NCI-H2227 treated with DMSO at 0.1 percent for 48 hours (cell line): ENCODE results near the gene ENOX1.
A peak's percentile ranks its signal among the peaks of the same experiment; 100 is the strongest.

Source experiments
- DNase-seq: peaks from one replicate; lab custom pipeline; 2025; lab: John Stamatoyannopoulos, UW

The ENOX1 gene

DNA sequence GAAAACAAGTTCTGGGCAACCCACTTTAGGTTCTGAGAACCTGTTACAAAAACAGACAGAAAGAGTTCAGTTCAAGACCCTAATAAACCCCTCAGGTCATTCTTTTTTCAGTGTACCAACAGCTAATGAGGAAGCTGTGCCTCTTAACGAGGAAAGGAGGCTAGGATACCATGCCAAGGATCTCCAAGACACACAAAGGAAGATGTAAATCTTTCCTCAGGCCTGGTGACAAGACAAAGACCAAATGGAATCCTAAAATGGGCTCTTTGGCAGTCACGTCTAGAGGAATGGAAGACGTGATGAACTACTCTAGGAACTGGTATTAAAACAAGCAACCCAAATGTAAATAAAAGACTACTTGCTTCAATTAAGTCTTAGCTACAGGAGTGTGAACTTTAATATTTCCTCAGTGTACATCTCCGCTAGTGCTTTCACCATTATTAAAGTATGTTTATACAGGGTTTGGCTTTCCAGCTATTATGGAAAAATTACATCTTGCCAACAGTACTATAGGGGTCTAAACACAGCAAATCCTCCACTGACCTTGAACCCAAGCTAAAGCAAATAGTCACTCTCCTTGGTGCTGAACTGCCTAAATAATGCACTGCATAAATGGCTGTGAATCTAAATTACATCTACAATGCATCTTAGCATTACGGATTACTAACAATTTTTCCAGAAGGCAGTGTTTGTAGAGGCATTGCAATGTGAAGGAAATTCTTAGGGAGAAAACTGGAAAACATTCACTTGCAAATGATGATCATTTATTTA lies 42.3 kb downstream of the ENOX1 start:
- no peak for DNase-seq

DNA sequence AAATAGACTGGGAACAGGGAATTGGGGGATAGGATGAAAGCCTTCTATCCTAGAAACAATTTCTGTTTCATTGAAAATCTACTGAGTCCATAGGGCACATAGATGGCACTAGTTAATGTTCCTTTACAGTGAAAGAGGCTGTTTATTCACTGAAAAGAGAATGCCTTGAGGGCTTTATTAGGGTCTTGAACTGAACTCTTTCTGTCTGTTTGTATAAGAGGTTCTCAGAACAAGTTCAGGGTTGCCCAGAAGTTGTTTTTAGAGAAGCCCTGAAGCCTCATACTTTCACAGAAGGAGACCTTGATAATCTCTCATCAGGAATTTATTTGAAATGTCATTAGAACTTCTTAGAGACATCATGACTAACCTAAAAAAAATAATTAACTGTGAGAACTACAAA lies 43.9 kb downstream of the ENOX1 start:
- DNase-seq = no peak

DNA sequence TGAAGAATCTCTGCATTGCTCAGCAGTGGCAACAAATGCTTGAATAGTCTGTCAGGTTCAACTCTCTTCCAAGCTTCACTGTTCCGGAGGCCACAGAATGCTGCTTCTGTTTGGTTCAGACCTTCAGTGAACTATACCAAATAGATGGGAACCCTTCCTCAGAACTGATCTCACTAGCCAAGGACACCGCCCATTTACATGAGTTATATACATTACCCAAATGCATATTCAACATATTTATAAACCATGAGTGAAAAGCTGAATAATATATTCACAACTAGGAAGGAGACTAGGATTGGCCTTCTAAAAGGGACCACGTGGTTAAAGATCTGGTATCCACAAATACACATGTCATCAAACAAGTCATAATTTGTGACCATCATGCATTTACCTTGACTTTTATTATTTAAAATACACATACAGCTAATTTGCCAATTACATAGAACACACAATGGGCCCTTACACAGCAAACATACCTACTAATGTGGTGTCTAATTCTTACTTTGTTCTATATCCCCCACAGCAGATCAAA lies 49.3 kb downstream of the ENOX1 start:
- DNase-seq = no peak

DNA sequence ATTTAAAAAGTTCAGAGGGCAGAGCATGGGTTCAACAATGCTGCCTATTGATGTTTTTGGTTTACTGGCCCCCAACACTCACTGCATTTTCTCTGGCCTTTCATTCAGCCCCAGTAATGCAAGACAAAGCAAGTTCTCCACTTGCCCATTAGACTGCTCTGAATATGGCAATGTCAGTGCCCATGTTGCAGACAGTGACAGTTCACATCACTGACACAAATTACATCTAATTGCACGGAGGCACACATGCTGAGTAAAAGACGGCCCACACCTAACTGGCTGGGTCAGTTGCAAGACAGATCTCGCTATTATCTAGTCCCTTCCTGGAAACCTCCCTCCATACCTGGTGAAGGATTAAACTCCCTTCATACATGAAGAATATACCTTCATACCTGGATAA lies 54.0 kb downstream of the ENOX1 start:
- peak; percentile 9 for DNase-seq

DNA sequence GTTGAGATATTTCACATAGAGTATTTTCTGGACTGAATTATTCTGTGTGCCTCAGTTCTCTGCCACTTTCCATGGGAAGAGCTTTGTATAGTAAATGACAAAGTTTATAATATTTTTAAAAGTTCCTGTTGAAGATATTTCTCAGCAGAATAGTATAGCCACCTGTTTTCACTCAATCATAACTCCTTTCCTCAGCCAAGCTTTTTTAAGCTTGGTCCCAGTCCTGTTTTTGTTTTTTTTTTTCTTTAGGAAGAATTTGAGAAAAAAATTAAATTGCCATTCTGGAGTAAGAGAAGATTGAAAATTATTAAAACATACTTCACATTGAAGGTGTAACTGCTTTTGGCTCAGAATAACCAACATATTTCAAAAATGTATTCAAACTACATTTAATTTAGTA lies 55.5 kb downstream of the ENOX1 start:
- no peak for DNase-seq

DNA sequence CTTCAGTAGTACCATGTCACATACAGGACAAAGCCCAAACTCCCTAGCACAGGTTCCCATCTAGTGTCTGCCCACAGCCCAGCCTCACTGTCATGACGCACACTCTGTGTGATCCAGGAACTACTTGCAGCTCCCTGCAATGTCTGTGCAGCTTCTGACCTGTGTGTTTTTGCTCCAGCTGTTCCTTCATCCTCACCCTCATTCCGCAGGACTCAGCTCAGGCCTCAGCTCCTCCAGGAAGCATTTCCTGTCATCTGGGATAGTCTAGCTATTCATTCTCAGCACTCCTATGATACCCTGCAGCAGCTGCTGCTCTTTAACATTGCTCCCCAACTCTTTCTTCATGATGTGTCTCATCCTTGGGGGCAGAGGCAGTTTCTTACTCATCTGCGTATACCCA lies 56.1 kb downstream of the ENOX1 start:
- no peak for DNase-seq

DNA sequence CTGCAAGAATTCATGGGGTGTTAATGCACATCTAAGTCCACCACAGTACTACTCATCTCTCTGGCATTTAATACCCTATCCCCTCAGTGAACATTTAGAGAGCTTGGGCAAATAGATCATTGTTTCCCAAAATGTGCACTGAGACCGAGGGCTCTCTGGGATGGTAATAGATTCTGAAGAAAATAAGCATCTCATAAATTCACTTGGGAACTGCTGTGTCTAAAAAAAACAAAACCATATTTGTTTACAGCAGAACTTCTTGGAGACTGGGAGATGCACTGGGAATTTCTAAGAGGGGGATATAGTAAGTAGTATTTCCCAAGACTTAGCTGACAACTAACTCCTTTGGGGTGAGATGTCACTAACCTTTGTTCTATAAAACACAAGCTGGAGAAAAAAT lies 58.4 kb downstream of the ENOX1 start:
- no peak for DNase-seq

DNA sequence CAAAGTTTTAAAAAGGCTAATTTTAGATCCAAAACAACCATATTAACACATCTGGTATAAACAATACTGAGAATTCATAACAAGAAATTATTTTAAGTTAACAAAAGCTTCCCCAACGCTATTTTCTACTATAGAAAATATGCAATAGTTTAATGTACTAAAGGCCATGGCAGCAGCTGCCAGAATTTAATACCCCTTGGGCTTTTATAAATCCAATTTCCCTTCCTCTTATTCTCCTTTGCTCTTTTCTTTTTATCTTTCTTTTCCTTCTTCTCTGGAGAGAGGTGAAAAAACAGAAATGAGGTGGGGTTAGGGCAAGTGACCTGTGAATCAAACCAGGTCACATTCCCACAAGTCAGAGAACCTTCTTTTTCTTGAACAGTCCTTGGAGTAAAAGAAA lies 58.9 kb downstream of the ENOX1 start:
- no peak for DNase-seq

DNA sequence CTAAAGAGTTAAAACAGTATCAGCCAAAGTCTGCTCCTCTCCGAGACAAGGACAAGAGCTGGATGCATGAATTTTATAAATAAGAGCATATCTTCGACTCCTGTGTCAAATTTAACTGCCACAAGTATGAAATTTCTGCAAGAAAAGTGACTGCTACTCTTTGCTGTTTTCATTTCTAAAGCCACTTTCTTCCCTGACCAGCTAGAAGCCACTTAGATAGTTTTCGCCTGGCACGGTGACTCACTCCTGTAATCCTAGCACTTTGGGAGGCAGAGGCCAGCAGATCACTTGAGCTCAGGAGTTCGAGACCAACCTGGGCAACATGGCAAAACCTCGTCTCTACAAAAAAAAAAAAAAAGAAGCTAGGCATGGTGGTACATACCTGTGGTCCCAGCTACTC lies 61.3 kb downstream of the ENOX1 start:
- DNase-seq = no peak

DNA sequence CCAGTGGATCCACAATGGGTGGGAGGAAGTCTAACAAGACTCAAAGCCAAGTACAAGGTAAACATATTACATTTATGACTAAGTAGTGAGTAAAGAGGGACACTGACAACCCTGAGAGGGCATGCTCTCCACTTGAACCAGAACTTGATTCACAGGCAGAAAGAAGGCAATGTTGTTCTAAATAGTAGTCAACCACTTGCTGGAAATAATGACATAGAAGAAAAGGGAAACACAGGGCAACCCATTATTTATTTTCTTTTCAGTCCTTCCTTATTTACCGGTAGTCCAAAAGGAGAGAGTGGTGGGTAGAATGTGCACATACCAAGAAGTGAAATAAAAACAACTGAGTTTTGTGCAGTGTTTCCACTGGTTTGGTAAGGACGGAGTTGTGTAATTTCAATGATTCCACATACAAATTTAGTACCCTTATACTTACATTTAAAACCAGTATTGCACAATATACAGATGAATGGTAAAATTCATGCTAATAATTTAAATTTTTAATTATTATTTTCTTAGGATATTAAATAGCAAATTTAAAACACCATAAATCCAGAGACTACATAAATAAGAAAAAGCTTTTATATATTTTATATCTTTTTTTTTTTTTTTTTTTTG lies 65.9 kb downstream of the ENOX1 start:
- DNase-seq = peak; percentile 15

DNA sequence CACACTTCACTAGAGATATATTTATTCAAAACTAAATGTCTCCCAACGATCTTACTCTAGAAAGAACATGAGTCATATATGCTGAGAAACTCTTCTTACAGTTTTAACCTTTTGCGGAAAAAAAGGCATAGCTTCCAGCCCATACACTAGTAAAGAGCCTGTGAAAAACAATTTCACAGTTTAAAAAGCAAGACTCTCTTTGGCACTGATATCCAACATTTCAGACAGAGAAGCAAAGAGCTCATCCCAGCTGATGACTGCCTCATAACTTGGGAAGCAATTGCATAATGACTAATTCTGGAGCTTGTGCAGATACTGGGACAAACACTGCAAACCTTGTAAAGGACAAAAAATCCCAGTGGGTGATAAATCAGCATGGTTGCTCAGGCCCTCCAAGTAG lies 88.0 kb downstream of the ENOX1 start:
- no peak for DNase-seq

DNA sequence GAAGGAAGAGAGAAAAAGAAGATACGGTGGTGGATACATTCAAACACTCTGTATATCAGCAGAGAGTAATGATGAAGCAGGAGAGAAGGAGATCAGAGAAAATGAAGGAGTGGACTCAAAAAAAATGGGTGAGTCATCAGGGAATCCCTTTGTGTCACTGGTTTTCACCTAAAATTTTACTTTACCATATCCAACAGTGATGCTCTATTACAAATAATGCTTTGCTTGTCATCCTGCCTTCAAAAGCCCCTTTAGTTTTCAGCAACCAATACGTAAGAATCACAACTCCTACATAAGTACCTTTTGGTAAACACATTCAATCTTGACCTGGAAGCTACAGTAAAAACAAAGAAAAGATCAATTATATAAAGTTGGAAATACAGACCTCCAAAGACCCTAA lies 88.8 kb downstream of the ENOX1 start:
- DNase-seq = no peak

DNA sequence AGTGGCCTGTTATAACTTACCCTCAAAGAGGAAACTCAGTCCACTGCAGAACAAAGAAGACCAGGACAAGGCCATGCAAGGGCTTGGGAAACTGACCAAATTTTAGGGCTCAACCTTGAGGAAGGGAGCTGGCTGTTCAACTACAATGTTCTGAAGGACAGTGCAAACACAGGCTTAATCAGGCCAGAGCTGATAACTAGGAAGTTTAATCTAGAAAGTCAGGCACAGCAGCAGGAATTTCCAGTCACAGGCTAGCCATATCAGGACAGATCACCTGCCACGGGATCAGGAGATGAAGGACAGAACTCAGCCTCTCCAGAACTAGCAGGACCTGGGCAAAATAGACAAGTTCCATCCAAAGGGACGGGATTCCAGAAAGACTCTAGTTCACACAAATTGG lies 89.4 kb downstream of the ENOX1 start:
- no peak for DNase-seq

DNA sequence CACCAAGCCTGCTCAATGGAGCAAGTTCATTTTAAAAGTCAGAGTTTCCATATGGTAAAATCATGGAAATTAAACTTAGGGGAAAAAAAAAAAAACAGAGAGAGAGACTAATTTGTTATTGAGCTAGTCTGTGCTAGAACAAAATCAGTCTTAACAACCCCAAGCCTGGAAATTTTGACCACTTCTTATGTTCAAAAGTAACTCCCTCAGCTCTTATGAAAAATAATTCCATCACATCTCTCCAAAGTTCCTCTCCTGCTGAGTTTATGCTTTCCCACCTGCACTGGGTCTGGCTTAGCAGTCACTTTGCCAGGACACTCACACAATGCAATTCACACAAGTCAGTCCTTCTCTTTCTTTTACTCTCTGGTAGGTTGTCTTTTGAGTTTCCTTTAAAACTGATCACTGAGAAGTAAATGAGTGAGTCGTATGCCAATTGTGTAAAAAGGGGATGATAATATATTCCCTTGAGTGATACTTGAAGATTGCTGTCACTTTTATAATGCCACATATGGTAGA lies 92.6 kb downstream of the ENOX1 start:
- DNase-seq = no peak

DNA sequence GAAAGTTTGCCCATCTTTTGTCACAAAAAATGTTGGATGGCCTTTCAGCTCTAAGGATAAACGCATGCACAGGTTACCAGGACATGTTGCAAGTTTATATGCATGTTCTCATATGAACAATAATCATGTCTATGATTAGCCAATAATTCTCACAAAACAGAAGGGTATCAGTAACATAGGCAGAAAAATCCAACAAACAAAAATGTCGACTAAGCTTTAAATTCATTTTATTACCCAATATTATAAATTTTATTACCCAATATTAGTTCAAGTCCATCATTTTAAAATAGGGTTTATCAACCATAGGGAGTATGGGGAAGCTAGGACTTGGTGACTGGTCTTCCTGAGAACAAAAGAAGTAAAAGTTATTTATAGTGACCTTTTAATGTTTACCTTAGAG lies 93.1 kb downstream of the ENOX1 start:
- DNase-seq = no peak

DNA sequence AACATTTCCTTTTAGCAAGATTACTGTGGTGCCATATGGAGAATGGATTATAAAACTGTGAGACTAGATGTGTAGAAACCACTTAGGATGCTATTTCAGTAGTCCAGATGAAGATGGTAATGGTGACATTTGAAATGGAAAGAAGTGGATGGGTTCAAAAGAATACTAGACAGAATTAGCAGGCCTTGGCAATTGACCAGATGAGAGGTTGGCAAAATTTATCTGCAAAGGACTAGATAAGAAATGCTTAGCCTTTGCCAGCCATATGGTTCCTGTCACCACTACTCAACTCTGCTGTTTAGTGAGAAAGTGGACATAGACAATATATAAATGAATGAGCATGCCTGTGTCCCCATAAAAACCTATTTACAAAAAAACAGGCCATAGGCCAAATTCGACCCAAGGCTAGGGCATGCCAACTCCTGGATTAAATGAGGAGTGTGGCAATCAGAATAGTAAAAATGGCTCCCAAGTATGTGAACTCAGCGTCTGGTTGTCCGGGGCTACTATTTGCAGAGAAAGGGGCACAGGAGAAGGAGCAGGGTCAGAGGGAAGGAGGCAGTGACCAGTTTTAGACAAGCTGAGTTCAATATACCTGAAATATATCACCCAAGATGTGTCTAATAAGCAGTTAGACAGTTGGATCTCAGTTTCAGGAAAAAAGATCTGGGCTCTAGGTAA lies 98.4 kb downstream of the ENOX1 start:
- no peak for DNase-seq

DNA sequence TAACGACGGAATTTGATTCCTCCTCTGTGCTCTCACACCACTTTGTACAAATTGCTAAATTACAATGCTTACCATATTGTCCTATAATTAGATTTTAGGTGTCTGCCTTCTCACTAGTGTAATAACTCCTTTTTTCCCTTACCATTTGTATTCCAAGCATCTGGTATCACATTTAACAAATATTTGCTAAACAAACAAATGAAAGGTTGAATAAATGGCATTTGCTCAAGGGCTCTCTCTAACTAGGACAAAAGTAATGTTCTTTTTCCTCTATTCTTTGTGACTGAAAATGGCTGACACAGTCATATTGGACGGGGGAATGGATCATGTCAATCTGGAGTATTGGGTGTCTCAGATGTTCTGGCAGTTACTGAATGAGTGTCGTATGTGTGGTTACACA lies 99.7 kb downstream of the ENOX1 start:
- no peak for DNase-seq

DNA sequence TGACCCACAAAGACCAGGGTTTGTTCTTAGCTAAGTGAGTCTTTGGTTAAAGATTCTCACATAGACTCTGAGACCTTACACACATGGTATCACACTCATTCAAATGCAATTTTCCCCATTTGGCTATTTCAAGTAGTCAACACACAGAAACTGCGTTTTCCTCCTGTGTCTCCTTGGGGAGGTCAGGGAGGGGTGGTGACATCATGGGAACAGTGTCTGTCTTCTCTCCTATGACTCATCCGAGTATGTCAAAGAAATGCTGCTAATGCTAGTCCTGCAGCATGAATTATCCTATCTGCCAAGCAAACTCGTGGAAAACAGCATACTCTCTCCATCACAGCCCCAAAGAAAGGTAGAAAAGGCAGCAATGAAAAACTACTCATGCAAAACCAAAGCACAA lies 100.2 kb downstream of the ENOX1 start:
- no peak for DNase-seq

DNA sequence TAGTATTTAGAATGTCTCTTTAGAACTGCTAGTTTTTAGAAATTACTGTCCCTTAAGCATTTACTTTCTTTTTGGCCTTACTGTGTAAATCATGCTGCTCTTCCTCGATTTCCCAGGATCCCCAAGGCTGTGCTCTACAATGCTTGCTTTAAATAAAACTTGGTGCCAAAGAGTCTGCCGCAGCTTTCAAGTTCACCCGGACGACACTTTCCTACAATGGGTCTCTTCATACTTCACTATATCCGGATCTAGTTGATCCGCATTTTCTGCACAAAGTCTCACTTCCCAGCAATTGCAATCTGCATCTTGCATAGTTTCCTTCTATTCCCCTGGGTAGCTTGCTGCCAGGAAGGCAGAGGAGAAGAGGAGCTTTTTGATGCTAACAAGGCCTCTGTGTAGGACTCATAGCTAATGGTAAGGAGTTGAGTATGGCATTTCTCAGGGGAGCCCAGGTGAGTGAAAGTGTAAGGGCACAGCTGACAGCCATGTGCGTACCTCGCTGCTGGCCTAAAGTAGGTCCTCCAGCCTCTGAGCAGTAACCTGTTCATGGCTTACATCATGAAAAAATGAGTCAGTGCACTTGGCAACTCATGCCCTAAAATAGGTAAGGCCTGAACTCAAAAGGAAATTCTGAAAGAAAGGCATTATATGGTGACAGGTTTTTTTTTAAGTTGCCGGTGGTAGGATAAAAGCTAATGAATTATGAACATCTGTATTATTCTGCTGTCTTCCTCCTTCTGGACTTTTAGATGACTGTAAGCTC lies 101.6 kb downstream of the ENOX1 start:
- DNase-seq = no peak

DNA sequence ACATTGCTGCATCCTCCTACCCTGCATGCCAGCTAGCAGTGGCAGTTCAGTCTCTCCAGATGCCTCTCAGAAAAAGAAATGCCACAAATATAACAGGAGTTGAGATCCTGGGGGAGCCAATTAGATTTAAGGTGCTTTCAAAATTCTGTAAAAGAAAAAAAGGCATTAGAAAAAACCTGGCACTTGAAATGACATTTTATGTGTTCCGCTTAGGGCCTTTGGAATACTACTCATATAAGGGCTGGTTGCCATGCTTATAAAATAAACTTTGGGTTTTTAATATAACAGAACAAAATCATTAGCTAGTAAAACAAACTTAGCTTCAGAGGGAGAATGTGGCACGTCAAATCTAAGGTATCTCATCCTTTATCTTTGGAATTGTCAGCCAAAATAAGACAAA lies 104.1 kb downstream of the ENOX1 start:
- DNase-seq = no peak

DNA sequence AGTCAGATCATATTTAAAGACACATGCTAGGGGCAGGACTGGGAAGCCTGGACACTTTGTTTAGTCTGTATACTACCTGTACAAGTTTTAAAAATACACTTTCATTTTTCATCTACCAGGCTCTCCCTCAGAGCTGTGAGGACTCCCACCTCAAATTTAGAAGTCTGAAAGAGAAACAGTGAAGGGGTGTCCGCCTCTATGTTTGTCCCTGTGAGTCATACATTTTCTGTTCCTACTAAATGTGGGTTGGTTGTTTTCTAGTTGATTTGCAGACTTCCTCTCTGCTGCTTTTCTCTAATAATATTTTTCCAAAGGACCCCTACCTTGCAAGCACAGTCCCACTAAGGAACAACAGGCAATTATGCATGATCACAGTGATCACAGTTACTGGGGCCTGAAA lies 110.5 kb downstream of the ENOX1 start:
- DNase-seq = no peak

DNA sequence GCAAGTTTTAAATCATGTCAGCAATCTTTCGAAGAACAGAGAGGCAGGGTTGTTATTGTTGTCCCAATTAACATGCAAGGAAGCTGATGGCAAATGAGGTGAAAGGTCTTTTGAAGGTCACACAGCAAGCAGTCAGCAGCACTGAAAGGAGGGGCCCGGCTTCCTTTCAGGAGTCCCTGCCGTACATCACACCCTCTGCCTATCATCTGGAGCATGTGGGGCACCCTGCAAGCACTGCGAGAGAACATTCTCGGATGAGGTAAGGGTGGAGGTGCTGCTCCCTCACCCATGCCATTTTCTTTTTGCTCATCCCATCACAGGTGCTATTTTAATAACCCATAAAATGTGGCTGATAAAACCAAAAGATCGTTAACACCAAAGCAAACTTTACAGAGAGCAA lies 111.2 kb downstream of the ENOX1 start:
- DNase-seq = no peak
